NCI-H1105 treated with DMSO at 0.1 percent for 48 hours (cell line): ENCODE results near the gene DRD2.

Source experiments
- DNase-seq: peaks from one replicate; lab custom pipeline; 2025; lab: John Stamatoyannopoulos, UW

DRD2 gene

GRCh38 chr11:113400631-113401230 is 74.5 kb downstream of the DRD2 start:
- DNase-seq, result no peak

GRCh38 chr11:113398669-113399430 is 76.3 kb downstream of the DRD2 start:
- DNase-seq, result no peak

DNA sequence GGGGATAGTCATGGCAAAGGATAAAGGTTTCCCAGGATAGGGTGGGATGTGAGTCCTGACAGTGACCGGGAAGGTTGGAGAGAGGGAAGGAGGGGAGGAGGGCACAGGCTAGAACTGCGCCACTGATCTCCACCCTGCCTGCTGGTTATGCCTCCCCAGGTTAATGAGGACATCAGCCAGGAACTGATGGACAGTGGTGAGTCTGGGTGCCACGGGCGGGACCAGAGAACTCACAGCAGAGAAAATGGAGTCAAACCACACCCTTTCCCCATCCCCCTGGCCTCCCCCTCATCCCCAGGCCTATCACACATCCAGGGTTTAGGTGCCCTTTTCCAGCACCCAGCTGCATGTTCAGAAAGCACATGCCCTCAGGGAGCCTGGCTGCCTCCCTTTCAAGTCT is 77.4 kb downstream of the DRD2 start:
- no peak for DNase-seq

- DNase-seq, result no peak
Observed at GRCh38 chr11:113397212-113397611, 78.0 kb downstream of the DRD2 start.

DNA sequence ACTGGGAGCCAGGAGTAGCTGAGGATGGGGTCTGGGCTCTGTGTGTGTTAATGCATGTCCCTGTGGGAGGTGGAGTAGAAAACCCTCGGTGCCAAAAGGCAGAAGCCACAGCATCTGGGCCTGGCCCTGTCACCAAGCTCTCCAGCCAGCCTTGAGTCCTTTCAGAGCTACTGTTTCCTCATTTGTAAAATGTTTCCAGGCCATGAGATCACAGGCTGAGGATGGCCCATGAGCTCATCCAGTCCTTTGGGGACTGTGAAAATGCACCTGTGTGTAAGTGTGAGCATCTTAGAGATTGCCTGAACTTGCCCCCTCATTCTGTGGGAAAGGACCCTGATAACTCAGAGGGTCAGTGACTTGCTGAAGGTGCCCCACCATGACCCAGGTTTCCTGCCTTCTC is 78.5 kb downstream of the DRD2 start:
- DNase-seq, result no peak

- no peak for DNase-seq
Observed at GRCh38 chr11:113395782-113396336, 79.3 kb downstream of the DRD2 start.

GRCh38 chr11:113394919-113395318 is 80.3 kb downstream of the DRD2 start:
- DNase-seq, result no peak

DNA sequence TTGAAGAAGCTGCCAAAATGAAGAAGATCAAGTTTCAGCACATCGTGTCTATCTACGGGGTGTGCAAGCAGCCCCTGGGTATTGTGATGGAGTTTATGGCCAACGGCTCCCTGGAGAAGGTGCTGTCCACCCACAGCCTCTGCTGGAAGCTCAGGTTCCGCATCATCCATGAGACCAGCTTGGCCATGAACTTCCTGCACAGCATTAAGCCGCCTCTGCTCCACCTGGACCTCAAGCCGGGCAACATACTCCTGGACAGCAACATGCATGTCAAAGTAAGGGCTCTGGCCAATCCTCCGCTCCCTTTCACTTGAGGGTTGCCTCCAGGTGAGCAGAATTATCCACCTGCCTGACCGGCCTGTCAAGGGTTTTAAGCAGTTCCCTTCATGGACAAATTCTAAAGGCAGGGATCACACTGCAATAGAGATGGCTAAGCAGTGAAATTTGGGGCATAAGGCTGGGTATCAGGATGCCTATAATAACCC is 81.7 kb downstream of the DRD2 start:
- DNase-seq, result no peak

- DNase-seq, result no peak
Observed at GRCh38 chr11:113392236-113392921, 82.8 kb downstream of the DRD2 start.

DNA sequence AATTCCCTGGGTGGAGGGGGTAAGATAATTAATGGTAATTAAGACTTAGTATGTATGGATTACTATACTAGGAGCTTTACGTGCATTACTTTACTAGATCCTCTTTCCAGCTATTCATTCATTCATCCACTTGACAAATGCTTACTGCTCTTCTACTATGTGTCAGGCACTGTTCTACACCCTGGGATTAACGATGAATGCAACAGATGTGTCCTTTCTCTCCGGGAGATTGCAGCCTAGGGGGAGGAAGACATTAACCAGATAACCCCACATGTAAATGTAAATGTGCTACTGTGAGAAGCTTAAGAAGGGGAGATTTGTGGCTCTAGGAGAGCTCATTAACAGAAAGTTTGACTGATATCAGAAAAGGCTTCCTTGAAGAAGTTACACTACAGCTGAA is 85.9 kb downstream of the DRD2 start:
- DNase-seq, result no peak

DNA sequence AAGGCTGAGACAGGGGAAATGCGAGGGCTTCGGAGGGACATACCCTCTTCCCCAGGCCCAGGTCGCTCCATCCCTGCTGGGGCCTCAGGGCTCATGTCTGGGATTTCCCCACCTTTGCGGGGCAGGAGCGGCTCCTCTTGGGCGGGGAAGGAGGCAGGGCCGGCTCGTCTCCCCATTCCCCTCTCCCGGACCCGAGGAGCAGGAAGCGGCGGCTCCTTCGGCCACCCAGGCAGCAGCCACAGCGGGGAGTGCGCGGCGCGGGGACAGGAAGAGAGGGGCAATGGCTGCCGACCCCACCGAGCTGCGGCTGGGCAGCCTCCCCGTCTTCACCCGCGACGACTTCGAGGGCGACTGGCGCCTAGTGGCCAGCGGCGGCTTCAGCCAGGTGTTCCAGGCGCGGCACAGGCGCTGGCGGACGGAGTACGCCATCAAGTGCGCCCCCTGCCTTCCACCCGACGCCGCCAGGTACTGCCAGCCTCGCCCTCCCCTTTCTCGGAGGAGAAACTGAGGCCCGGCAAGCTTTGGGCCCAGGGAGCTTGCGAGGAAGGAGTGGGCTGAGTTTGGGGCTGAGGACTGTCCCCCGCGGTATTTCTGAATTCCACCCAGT is 87.5 kb downstream of the DRD2 start, which contains the start of gene ANKK1:
Gene ANKK1 (plus strand): TSS at position 175 of the 607 bp plus-strand sequence. CDS start 106 bp downstream, at position 281.
- DNase-seq, result no peak

DNA sequence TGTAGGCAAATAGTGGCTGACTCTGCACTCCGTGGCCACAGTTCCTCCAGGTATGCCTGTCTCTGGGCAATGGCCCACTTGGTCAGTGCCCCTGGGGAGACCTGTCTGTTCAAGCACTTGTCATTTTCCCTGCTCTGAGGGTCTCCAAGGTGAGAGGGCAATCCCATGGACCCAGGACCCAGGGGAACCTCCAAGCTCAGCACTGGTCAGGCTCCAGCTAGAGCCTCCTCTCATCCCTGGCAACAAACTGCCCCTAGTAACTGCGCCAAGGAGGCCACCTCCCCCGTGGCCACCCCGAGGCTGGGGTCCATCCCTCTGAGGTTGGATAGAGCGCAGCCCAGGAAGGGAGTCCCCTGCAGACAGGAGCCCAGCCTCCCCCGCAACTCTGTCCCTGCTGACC is 88.3 kb downstream of the DRD2 start:
- no peak for DNase-seq

DNA sequence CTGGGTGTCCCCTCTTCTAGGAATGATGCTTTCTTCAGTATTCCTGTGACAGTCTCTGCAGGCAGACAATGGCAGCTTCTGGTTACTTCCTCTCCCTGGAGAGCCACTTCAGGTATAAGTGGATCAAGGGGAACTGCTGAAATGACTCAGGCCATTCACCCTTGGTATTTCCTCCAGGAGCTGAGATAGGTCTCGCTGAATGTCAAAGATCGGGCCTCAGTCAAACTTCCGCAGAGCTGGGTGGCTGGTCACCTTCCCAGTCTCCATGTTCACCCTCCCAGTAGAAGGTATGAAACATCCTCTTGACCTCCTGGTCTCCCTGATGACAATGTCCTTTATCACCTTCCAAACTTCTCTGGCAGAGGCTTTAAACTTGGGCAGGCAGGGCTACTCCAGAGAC is 89.4 kb downstream of the DRD2 start:
- DNase-seq, result no peak

DNA sequence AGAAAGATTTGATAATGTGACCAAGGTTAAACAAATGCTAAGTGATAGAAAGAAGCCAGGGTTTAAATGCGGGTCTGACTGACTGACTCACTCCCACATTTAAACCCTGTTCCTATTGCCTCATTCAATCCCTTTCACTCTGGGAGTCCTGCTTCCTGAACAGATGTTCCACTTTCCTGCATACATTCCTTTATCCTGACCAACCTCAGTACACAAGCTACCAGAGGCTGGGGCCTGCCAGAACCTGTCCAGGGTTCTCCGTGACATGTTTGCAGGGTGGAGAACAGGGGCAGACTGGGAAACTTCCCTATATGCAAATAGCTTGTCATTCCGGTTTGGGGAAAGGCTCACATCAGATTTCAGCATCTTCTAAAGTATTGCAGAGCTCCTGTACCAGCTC is 90.6 kb downstream of the DRD2 start:
- DNase-seq, result peak; percentile 35

DNA sequence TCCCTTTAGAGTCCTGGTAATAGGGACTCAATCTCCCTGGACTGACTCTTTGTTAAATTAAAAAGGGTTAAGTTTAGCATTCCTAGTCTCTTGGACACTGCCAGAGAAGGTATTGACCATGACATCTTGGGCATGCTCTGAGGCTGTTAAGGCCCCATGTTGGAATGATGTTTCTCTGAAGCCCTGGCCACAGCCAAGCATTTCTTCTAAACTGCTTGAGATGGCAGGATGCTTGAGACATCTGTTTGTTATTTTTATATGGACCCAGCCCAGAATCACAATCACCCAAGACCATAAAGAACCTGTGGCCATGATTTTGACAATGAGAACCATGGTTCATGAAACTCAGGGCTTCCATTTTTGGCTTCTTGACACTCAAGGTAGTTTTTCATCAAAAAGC is 93.1 kb downstream of the DRD2 start:
- no peak for DNase-seq

GRCh38 chr11:113378692-113379091 is 96.5 kb downstream of the DRD2 start:
- no peak for DNase-seq

GRCh38 chr11:113377681-113378412 is 97.4 kb downstream of the DRD2 start:
- DNase-seq, result no peak

DNA sequence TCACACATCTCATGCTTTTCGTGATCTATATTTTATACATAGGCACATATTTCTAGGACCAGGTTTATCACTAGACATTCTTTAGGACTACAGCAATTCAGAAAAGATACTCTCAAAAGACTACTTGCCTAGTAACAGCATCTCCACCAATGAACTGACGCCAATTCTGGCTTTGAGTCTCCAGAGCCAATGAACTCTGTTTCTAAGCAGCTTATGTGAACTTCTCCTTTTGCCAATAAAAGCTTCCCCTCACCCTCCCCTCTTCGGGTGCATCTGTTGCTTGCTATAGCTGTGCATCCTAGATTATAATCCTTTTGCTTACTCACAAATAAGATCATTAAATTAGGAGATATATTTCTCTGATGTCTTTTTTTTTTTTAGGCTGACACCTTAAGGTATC is 99.0 kb downstream of the DRD2 start:
- DNase-seq, result no peak

GRCh38 chr11:113375402-113375801 is 99.8 kb downstream of the DRD2 start:
- DNase-seq, result no peak

DNA sequence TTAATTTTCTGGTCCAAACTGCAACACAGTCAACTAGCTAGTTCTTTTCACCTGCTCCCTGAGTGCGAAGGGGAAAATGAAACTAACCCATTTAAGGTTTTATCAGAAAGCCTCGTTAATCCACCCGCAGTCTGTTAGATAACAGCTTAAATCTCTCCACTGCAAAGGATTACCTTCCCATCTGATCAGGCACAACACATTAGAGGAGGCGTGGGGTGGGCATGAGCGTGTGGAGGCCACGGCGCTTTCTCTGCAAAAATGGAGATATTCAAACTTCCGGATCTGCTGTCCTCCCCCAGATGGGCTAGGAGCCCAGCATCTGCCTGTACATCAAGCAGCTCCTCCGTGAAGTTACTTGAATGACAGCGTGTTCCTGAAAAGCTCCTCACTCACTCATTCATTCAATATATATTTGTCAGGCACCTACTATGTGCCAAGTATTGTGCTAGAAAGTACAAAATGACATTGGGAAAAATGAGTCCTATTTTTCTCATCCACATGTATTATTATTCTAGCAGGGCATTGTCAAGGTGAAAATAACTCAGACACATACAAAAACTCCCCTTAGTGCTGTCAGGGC is 101.1 kb downstream of the DRD2 start:
- DNase-seq, result no peak

GRCh38 chr11:113373306-113373705 is 101.9 kb downstream of the DRD2 start:
- no peak for DNase-seq
